Right lobe of liver (tissue), 6 donors: Measurements from ENCODE around the gene ROGDI. TPM values are rescaled to one million over a fixed set of nuclear protein-coding genes. Genes with fewer than 3 reads are reported as not detected.

Experiments
- ATAC-seq, 4 donors: fragments of 200-7000 bp; cut with Tn5 transposase; one replicate each; pipeline ENCODE4 v1.9.1; 2020; ENCODE audit warnings: mild to moderate bottlenecking in 4 of 4, moderate library complexity in 4 of 4
- DNase-seq, 3 donors: peaks; one replicate each; pipeline ENCODE4 v3.0.0-alpha.2; 2020
- H3K27ac ChIP-seq, 3 donors: fragments of 200-600 bp; one replicate each; pipeline ENCODE4 v1.8.0; 2022
- H3K27me3 ChIP-seq, 2 donors: fragments of 200-600 bp; one replicate each; pipeline ENCODE4 v1.8.0; 2022
- H3K36me3 ChIP-seq, 4 donors: fragments of 200-600 bp; sonication (generic) in 1 of 4; one replicate each; pipeline versions ENCODE4 v1.5.1 to v1.8.0; 2017 to 2022; ENCODE audit warnings: control low read depth in 1 of 4
- H3K4me1 ChIP-seq, 4 donors: fragments of 200-600 bp; sonication (generic) in 1 of 4; one replicate each; pipeline versions ENCODE4 v1.5.1 to v1.8.0; 2017 to 2022; ENCODE audit warnings: control low read depth in 1 of 4
- H3K4me3 ChIP-seq, 3 donors: fragments of 200-600 bp; one replicate each; pipeline ENCODE4 v1.8.0; 2022
- H3K9me3 ChIP-seq, 4 donors: fragments of 200-600 bp; sonication (generic) in 1 of 4; one replicate each; pipeline versions ENCODE4 v1.5.1 to v1.8.0; 2017 to 2022; ENCODE audit warnings: control low read depth in 1 of 4
- CTCF ChIP-seq, 4 donors: fragments of 200-600 bp in 3 of 4; fragments of 450-650 bp in 1 of 4; IDR thresholded peaks; one replicate each; pipeline versions ENCODE4 v1.5.1 to v1.8.0; 2016 to 2022; ENCODE audit warnings: antibody characterized with exemption in 4 of 4, mild to moderate bottlenecking in 2 of 4
- POLR2A ChIP-seq: fragments of 450-650 bp; IDR thresholded peaks from one replicate; pipeline ENCODE4 v1.6.1; 2017; ENCODE audit warnings: antibody characterized with exemption, mild to moderate bottlenecking
- WGBS: methylation state at CpG from one replicate; pipeline ENCODE4 v1.1.6; 2018; ENCODE audit warnings: low coverage, low lambda C conversion rate; ENCODE audit not compliant: insufficient coverage; ENCODE audit errors: missing lambda C conversion rate; 5-methylcytosine and 5-hydroxymethylcytosine counted together
- intact Hi-C, 2 donors: fragments of 100-400 bp; cut with DNase I; formaldehyde crosslinking; loops; one replicate each; pipeline versions ENCODE4 v1.11.2 to v1.14.1; 2022
- total RNA-seq, 6 experiments: library from RNA; depleted of rRNA in 2 of 6; stranded (reverse); fragments of >200 nt in 2 of 6; fragmentation: NEBNext Ultra II Directional in 3 of 6; extraction: Animal tissue kit (Norgen Biotek cat#: 25700) in 3 of 6; gene quantifications; one replicate each; pipeline versions ENCODE4 v1.1.0 to v1.2.4, GENCODE V29; 2016 to 2023
- donor health status: DM: no; HTN: yes; CAD: no.
- donor health status: DM: no; HTN: no; CAD: no.
- donor health status: DM: no; HTN: no; CAD: no.
- donor health status: DM: no; HTN: yes; CAD: no.
- donor health status: DM: no; HTN: yes; CAD: no.

ROGDI gene
- total RNA-seq, 6 experiments from 2014 or later, result 8.3 to 24.2 (median 14.0) TPM

GRCh38 chr16:4814046-4814445 lies 11.6 kb upstream of the ROGDI start:
- no peak for DNase-seq
- no peak for TF ChIP-seq POLR2A
- no peak for TF ChIP-seq CTCF (IDR thresholded peaks at IDR 0.05)
- peaks cover 0 to 60% (median 21%) of the 10 kb centered on the region in 4 donors for H3K36me3 ChIP-seq
- H3K4me1 ChIP-seq, result peaks cover 0 to 10% (median 0%) of the 10 kb centered on the region in 4 donors
- H3K4me3 ChIP-seq, result no peak overlapping the region
- H3K27me3 ChIP-seq, result no peaks in the 10 kb centered on the region
- intact Hi-C loops, result no loop called here
- no peaks in the 10 kb centered on the region for H3K9me3 ChIP-seq
- no peak overlapping the region for H3K27ac ChIP-seq
- no peak for ATAC-seq

GRCh38 chr16:4813251-4814003 lies 11.0 kb upstream of the ROGDI start:
- no peak overlapping the region for H3K4me3 ChIP-seq
- peaks cover 0 to 66% (median 21%) of the 10 kb centered on the region in 4 donors for H3K36me3 ChIP-seq
- H3K4me1 ChIP-seq, result peaks cover 0 to 10% (median 0%) of the 10 kb centered on the region in 4 donors
- DNase-seq (no peak), ATAC-seq (no peak)
- no peaks in the 10 kb centered on the region for H3K9me3 ChIP-seq
- no peak overlapping the region for H3K27ac ChIP-seq
- WGBS, result 96% methylated on average over 4 of the region's 16 CpGs
- H3K27me3 ChIP-seq, result no peaks in the 10 kb centered on the region
- intact Hi-C loops, result no loop called here
- TF ChIP-seq POLR2A (no peak), CTCF (IDR thresholded peaks at IDR 0.05) (no peak)

- DNase-seq (no peak), ATAC-seq (peak in 1 of 4 donors; percentile 24)
- Histone ChIP-seq H3K36me3 (peaks cover 0 to 74% (median 26%) of the 10 kb centered on the region in 4 donors), H3K4me1 (peaks cover 0 to 7% (median 0%) of the 10 kb centered on the region in 4 donors), H3K27me3 (no peaks in the 10 kb centered on the region), H3K9me3 (no peaks in the 10 kb centered on the region), H3K4me3 (no peak overlapping the region), H3K27ac (no peak overlapping the region)
- intact Hi-C loops, result no loop called here
- WGBS, result no CpG with 5 or more reads among the region's 9 CpGs
- TF ChIP-seq CTCF (IDR thresholded peaks at IDR 0.05) (no peak), POLR2A (no peak)
Measured at GRCh38 chr16:4811773-4812172, 9.3 kb upstream of the ROGDI start.

- H3K9me3 ChIP-seq, result no peaks in the 10 kb centered on the region
- TF ChIP-seq POLR2A (no peak), CTCF (IDR thresholded peaks at IDR 0.05) (no peak)
- no peak for DNase-seq
- ATAC-seq, result peak in 1 of 4 donors; percentile 38
- peaks cover 0 to 7% (median 0%) of the 10 kb centered on the region in 4 donors for H3K4me1 ChIP-seq
- no peak overlapping the region for H3K27ac ChIP-seq
- no peaks in the 10 kb centered on the region for H3K27me3 ChIP-seq
- WGBS, result 95% methylated on average over 3 of the region's 3 CpGs
- peaks cover 0 to 74% (median 24%) of the 10 kb centered on the region in 4 donors for H3K36me3 ChIP-seq
- H3K4me3 ChIP-seq, result no peak overlapping the region
- intact Hi-C loops, result no loop called here
Measured at GRCh38 chr16:4811242-4811641, 8.8 kb upstream of the ROGDI start.
